WTC11 (cell line): ENCODE results near the gene GSTA4. TPM values are rescaled to one million over a fixed set of nuclear protein-coding genes. Genes with fewer than 3 reads are reported as not detected.

Source experiments
- ATAC-seq: fragments of 200-7000 bp; cut with Tn5 transposase; 2 replicates; pipeline ENCODE4 v1.10.0; 2021; ENCODE audit warnings: mild to moderate bottlenecking, moderate library complexity
- CTCF ChIA-PET: fragments of 300-600 bp; sonication (Branson Sonifier 250); formaldehyde crosslinking; loops from one replicate; lab custom pipeline; 2021; ENCODE audit warnings: antibody characterized with exemption; lab: Charles Lee
- POLR2A ChIA-PET: fragments of 350-600 bp; sonication (Branson Sonifier 250); formaldehyde crosslinking; loops from one replicate; lab custom pipeline; 2021; ENCODE audit warnings: antibody characterized with exemption; lab: Charles Lee
- DNase-seq: peaks from one replicate; pipeline ENCODE4 v3.0.0; 2021; ENCODE audit warnings: low spot score
- H3K27ac Mint-ChIP-seq: 2 replicates; pipeline ENCODE4 v1.8.0; 2021; ENCODE audit warnings: mixed read lengths
- H3K27me3 Mint-ChIP-seq: 2 replicates; pipeline ENCODE4 v1.8.0; 2021; ENCODE audit warnings: low read depth, mild to moderate bottlenecking, moderate library complexity, mixed read lengths
- H3K36me3 Mint-ChIP-seq: 2 replicates; pipeline ENCODE4 v1.8.0; 2021; ENCODE audit warnings: mixed read lengths
- H3K4me1 Mint-ChIP-seq: 2 replicates; pipeline ENCODE4 v1.8.0; 2022; ENCODE audit warnings: mixed read lengths
- H3K4me3 Mint-ChIP-seq: 2 replicates; pipeline ENCODE4 v1.8.0; 2021; ENCODE audit warnings: mild to moderate bottlenecking, moderate library complexity, mixed read lengths
- H3K9me3 Mint-ChIP-seq: 2 replicates; pipeline ENCODE4 v1.8.0; 2021; ENCODE audit warnings: mixed read lengths
- CBFB ChIP-seq: sonication (generic); formaldehyde crosslinking; IDR thresholded peaks from 2 replicates; pipeline ENCODE4 v1.8.1; 2022; ENCODE audit warnings: mild to moderate bottlenecking, low read depth, missing genetic modification reagents
- CREB1 ChIP-seq: sonication (generic); formaldehyde crosslinking; IDR thresholded peaks from 2 replicates; pipeline ENCODE4 v1.8.0; 2023; ENCODE audit warnings: mild to moderate bottlenecking, missing genetic modification reagents
- ELF4 ChIP-seq: sonication (generic); formaldehyde crosslinking; IDR thresholded peaks from 2 replicates; pipeline ENCODE4 v1.8.1; 2022; ENCODE audit warnings: low read depth, mild to moderate bottlenecking, moderate library complexity, missing genetic modification reagents
- ETV6 ChIP-seq: sonication (generic); formaldehyde crosslinking; IDR thresholded peaks from 2 replicates; pipeline ENCODE4 v1.8.1; 2022; ENCODE audit warnings: mild to moderate bottlenecking, missing genetic modification reagents
- MXD4 ChIP-seq: fragments of 250-450 bp; sonication (Bioruptor Pico); IDR thresholded peaks from 2 replicates; pipeline ENCODE4 v1.8.0; 2021; ENCODE audit warnings: mild to moderate bottlenecking, moderate library complexity, borderline replicate concordance
- MYBL2 ChIP-seq: sonication (generic); formaldehyde crosslinking; IDR thresholded peaks from 2 replicates; pipeline ENCODE4 v1.8.1; 2023; ENCODE audit warnings: mild to moderate bottlenecking, moderate library complexity, missing genetic modification reagents
- NR1H2 ChIP-seq: sonication (generic); formaldehyde crosslinking; IDR thresholded peaks from 2 replicates; pipeline ENCODE4 v1.9.0; 2021; ENCODE audit warnings: mild to moderate bottlenecking, moderate library complexity, missing genetic modification reagents
- PRRX2 ChIP-seq: fragments of 250-450 bp; sonication (Bioruptor Pico); IDR thresholded peaks from 2 replicates; pipeline ENCODE4 v1.8.0; 2021; ENCODE audit warnings: mild to moderate bottlenecking
- ZNF219 ChIP-seq: sonication (generic); formaldehyde crosslinking; IDR thresholded peaks from 2 replicates; pipeline ENCODE4 v1.8.0; 2023; ENCODE audit warnings: missing genetic modification reagents, mild to moderate bottlenecking, borderline replicate concordance
- ZNF423 ChIP-seq: fragments of 250-450 bp; sonication (Bioruptor Pico); IDR thresholded peaks from 2 replicates; pipeline ENCODE4 v2.1.2; 2022; ENCODE audit warnings: mild to moderate bottlenecking, moderate library complexity
- total RNA-seq: library from RNA; stranded (reverse); gene quantifications from 3 replicates; pipeline ENCODE4 v1.2.3, GENCODE V29; 2021
- TF ChIP-seq, protein P1 (sequence below): sonication (generic); formaldehyde crosslinking; IDR thresholded peaks from 2 replicates; pipeline ENCODE4 v1.8.1; 2023; ENCODE audit warnings: mild to moderate bottlenecking, missing genetic modification reagents, moderate library complexity
- TF ChIP-seq, protein P2 (sequence below): sonication (generic); formaldehyde crosslinking; IDR thresholded peaks from 2 replicates; pipeline ENCODE4 v1.8.0; 2022; ENCODE audit warnings: missing genetic modification reagents
- TF ChIP-seq, protein P3 (sequence below): fragments of 250-450 bp; sonication (Bioruptor Pico); IDR thresholded peaks from 2 replicates; pipeline ENCODE4 v1.9.0; 2021; ENCODE audit warnings: moderate library complexity, mild to moderate bottlenecking, inconsistent platforms, borderline replicate concordance
- TF ChIP-seq, protein P4 (sequence below): fragments of 250-450 bp; sonication (Bioruptor Pico); IDR thresholded peaks from 2 replicates; pipeline ENCODE4 v1.9.0; 2021; ENCODE audit warnings: mild to moderate bottlenecking
- TF ChIP-seq, protein P5 (sequence below): fragments of 250-450 bp; sonication (Bioruptor Pico); IDR thresholded peaks from 2 replicates; pipeline ENCODE4 v1.9.0; 2021; ENCODE audit warnings: mild to moderate bottlenecking, borderline replicate concordance
- TF ChIP-seq, protein P6 (sequence below): fragments of 250-450 bp; sonication (Bioruptor Pico); IDR thresholded peaks from 2 replicates; pipeline ENCODE4 v1.8.0; 2021; ENCODE audit warnings: mild to moderate bottlenecking
- TF ChIP-seq, protein P7 (sequence below): sonication (generic); formaldehyde crosslinking; IDR thresholded peaks from 2 replicates; pipeline ENCODE4 v1.8.0; 2022; ENCODE audit warnings: mild to moderate bottlenecking, missing genetic modification reagents
- TF ChIP-seq, protein P8 (sequence below): sonication (generic); formaldehyde crosslinking; IDR thresholded peaks from 2 replicates; pipeline ENCODE4 v1.8.0; 2022; ENCODE audit warnings: mild to moderate bottlenecking, missing genetic modification reagents
- TF ChIP-seq, protein P9 (sequence below): sonication (generic); formaldehyde crosslinking; IDR thresholded peaks from 2 replicates; pipeline ENCODE4 v1.8.1; 2023; ENCODE audit warnings: mild to moderate bottlenecking, missing genetic modification reagents

Gene GSTA4
- total RNA-seq, 1 experiment from 2014 or later = 12.6 TPM

DNA sequence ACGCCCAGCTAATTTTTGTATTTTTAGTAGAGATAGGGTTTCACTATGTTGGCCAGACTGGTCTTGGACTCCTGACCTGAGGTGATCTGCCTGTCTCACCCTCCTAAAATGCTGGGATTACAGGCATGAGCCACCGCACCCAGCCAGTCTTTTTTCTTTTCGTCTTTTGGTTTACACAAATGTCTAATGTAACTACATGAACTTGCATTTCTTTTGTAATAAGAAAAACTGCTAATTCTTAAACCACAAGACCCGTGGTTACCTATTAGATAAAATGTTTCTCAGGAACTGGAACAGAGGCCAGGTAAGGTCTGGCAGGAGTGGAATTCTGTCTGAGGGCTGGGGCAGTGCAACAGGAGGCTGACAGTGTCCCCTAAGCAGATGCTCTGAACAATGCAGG is 52.9 kb downstream of the GSTA4 start:
- no peaks in the 10 kb centered on the region for H3K27me3 Mint-ChIP-seq
- no peaks in the 10 kb centered on the region for H3K36me3 Mint-ChIP-seq
- no peaks in the 10 kb centered on the region for H3K9me3 Mint-ChIP-seq
- DNase-seq = no peak
- ATAC-seq = no peak
- 0 out of 2 replicates have a peak overlapping the region, but pooled peaks have one; percentile 5 for H3K27ac Mint-ChIP-seq
- POLR2A ChIA-PET = interaction anchor here (0.7 kb wide), 1 partner anchor 34 kb away, joined by 3 read pairs; no protein-coding TSS in a partner anchor
- H3K4me3 Mint-ChIP-seq = no peak overlapping the region
- H3K4me1 Mint-ChIP-seq = peaks cover 23% of the 10 kb centered on the region
- CTCF ChIA-PET = no interaction called here
- TF ChIP-seq NR1H2 (CRISPR knock-in tag) = no peak
- TF ChIP-seq CREB1 (CRISPR knock-in tag) = no peak
- no peak for TF ChIP-seq ZNF423 (CRISPR knock-in tag)
- no peak for TF ChIP-seq PRRX2
- no peak for TF ChIP-seq ELF4
- TF ChIP-seq CBFB (CRISPR knock-in tag) = no peak
- TF ChIP-seq ZNF219 (CRISPR knock-in tag) = no peak
- TF ChIP-seq, protein P1, sequence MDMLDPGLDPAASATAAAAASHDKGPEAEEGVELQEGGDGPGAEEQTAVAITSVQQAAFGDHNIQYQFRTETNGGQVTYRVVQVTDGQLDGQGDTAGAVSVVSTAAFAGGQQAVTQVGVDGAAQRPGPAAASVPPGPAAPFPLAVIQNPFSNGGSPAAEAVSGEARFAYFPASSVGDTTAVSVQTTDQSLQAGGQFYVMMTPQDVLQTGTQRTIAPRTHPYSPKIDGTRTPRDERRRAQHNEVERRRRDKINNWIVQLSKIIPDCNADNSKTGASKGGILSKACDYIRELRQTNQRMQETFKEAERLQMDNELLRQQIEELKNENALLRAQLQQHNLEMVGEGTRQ = no peak

DNA sequence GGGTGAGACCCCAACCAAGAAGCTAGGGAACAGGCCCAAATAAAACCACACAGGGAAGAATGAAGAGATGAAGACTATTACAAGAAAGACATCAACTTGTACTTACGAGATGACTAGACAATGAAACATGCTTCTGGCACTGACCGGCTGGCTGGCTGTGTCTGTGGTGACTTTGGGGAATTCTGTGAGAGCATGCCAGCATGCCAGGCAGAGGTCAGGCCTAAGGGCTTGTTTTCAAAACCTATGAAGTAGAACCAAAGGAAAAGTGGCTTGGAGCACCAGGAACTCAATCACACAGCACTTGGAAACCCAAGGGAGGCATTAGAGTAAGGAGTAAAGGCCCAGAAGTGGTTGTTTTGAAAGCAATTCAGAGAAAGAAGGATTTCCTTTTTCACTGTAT is 57.2 kb downstream of the GSTA4 start:
- ATAC-seq (no peak), DNase-seq (no peak)
- POLR2A ChIA-PET = no interaction called here
- Mint-ChIP-seq H3K27me3 (no peaks in the 10 kb centered on the region; the same call in 1 of the 2 replicates), H3K9me3 (no peaks in the 10 kb centered on the region), H3K27ac (no peak overlapping the region), H3K36me3 (no peaks in the 10 kb centered on the region), H3K4me3 (no peak overlapping the region), H3K4me1 (no peaks in the 10 kb centered on the region; the same call in 1 of the 2 replicates)
- CTCF ChIA-PET = interaction anchor here (1.6 kb wide), 1 partner anchor 59 kb away, joined by 4 read pairs; no protein-coding TSS in a partner anchor
- TF ChIP-seq, protein P2, sequence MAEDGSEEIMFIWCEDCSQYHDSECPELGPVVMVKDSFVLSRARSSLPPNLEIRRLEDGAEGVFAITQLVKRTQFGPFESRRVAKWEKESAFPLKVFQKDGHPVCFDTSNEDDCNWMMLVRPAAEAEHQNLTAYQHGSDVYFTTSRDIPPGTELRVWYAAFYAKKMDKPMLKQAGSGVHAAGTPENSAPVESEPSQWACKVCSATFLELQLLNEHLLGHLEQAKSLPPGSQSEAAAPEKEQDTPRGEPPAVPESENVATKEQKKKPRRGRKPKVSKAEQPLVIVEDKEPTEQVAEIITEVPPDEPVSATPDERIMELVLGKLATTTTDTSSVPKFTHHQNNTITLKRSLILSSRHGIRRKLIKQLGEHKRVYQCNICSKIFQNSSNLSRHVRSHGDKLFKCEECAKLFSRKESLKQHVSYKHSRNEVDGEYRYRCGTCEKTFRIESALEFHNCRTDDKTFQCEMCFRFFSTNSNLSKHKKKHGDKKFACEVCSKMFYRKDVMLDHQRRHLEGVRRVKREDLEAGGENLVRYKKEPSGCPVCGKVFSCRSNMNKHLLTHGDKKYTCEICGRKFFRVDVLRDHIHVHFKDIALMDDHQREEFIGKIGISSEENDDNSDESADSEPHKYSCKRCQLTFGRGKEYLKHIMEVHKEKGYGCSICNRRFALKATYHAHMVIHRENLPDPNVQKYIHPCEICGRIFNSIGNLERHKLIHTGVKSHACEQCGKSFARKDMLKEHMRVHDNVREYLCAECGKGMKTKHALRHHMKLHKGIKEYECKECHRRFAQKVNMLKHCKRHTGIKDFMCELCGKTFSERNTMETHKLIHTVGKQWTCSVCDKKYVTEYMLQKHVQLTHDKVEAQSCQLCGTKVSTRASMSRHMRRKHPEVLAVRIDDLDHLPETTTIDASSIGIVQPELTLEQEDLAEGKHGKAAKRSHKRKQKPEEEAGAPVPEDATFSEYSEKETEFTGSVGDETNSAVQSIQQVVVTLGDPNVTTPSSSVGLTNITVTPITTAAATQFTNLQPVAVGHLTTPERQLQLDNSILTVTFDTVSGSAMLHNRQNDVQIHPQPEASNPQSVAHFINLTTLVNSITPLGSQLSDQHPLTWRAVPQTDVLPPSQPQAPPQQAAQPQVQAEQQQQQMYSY (CRISPR knock-in tag) = no peak
- TF ChIP-seq, protein P3, sequence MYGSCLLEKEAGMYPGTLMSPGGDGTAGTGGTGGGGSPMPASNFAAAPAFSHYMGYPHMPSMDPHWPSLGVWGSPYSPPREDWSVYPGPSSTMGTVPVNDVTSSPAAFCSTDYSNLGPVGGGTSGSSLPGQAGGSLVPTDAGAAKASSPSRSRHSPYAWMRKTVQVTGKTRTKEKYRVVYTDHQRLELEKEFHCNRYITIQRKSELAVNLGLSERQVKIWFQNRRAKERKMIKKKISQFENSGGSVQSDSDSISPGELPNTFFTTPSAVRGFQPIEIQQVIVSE = no peak
- TF ChIP-seq, protein P4, sequence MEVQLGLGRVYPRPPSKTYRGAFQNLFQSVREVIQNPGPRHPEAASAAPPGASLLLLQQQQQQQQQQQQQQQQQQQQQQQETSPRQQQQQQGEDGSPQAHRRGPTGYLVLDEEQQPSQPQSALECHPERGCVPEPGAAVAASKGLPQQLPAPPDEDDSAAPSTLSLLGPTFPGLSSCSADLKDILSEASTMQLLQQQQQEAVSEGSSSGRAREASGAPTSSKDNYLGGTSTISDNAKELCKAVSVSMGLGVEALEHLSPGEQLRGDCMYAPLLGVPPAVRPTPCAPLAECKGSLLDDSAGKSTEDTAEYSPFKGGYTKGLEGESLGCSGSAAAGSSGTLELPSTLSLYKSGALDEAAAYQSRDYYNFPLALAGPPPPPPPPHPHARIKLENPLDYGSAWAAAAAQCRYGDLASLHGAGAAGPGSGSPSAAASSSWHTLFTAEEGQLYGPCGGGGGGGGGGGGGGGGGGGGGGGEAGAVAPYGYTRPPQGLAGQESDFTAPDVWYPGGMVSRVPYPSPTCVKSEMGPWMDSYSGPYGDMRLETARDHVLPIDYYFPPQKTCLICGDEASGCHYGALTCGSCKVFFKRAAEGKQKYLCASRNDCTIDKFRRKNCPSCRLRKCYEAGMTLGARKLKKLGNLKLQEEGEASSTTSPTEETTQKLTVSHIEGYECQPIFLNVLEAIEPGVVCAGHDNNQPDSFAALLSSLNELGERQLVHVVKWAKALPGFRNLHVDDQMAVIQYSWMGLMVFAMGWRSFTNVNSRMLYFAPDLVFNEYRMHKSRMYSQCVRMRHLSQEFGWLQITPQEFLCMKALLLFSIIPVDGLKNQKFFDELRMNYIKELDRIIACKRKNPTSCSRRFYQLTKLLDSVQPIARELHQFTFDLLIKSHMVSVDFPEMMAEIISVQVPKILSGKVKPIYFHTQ = no peak
- TF ChIP-seq, protein P5, sequence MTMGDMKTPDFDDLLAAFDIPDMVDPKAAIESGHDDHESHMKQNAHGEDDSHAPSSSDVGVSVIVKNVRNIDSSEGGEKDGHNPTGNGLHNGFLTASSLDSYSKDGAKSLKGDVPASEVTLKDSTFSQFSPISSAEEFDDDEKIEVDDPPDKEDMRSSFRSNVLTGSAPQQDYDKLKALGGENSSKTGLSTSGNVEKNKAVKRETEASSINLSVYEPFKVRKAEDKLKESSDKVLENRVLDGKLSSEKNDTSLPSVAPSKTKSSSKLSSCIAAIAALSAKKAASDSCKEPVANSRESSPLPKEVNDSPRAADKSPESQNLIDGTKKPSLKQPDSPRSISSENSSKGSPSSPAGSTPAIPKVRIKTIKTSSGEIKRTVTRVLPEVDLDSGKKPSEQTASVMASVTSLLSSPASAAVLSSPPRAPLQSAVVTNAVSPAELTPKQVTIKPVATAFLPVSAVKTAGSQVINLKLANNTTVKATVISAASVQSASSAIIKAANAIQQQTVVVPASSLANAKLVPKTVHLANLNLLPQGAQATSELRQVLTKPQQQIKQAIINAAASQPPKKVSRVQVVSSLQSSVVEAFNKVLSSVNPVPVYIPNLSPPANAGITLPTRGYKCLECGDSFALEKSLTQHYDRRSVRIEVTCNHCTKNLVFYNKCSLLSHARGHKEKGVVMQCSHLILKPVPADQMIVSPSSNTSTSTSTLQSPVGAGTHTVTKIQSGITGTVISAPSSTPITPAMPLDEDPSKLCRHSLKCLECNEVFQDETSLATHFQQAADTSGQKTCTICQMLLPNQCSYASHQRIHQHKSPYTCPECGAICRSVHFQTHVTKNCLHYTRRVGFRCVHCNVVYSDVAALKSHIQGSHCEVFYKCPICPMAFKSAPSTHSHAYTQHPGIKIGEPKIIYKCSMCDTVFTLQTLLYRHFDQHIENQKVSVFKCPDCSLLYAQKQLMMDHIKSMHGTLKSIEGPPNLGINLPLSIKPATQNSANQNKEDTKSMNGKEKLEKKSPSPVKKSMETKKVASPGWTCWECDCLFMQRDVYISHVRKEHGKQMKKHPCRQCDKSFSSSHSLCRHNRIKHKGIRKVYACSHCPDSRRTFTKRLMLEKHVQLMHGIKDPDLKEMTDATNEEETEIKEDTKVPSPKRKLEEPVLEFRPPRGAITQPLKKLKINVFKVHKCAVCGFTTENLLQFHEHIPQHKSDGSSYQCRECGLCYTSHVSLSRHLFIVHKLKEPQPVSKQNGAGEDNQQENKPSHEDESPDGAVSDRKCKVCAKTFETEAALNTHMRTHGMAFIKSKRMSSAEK = no peak
- TF ChIP-seq PRRX2 = no peak
- TF ChIP-seq, protein P6, sequence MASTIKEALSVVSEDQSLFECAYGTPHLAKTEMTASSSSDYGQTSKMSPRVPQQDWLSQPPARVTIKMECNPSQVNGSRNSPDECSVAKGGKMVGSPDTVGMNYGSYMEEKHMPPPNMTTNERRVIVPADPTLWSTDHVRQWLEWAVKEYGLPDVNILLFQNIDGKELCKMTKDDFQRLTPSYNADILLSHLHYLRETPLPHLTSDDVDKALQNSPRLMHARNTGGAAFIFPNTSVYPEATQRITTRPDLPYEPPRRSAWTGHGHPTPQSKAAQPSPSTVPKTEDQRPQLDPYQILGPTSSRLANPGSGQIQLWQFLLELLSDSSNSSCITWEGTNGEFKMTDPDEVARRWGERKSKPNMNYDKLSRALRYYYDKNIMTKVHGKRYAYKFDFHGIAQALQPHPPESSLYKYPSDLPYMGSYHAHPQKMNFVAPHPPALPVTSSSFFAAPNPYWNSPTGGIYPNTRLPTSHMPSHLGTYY (CRISPR knock-in tag) = no peak
- TF ChIP-seq, protein P7, sequence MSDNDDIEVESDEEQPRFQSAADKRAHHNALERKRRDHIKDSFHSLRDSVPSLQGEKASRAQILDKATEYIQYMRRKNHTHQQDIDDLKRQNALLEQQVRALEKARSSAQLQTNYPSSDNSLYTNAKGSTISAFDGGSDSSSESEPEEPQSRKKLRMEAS (CRISPR knock-in tag) = no peak
- TF ChIP-seq MXD4 (CRISPR knock-in tag) = no peak
- no peak for TF ChIP-seq ETV6 (CRISPR knock-in tag)
- no peak for TF ChIP-seq MYBL2
- TF ChIP-seq, protein P8, sequence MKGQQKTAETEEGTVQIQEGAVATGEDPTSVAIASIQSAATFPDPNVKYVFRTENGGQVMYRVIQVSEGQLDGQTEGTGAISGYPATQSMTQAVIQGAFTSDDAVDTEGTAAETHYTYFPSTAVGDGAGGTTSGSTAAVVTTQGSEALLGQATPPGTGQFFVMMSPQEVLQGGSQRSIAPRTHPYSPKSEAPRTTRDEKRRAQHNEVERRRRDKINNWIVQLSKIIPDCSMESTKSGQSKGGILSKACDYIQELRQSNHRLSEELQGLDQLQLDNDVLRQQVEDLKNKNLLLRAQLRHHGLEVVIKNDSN = no peak
- TF ChIP-seq, protein P9, sequence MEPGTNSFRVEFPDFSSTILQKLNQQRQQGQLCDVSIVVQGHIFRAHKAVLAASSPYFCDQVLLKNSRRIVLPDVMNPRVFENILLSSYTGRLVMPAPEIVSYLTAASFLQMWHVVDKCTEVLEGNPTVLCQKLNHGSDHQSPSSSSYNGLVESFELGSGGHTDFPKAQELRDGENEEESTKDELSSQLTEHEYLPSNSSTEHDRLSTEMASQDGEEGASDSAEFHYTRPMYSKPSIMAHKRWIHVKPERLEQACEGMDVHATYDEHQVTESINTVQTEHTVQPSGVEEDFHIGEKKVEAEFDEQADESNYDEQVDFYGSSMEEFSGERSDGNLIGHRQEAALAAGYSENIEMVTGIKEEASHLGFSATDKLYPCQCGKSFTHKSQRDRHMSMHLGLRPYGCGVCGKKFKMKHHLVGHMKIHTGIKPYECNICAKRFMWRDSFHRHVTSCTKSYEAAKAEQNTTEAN (CRISPR knock-in tag) = no peak
